WTC11 (cell line): Measurements from ENCODE around the gene TGM2. TPM values are rescaled to one million over a fixed set of nuclear protein-coding genes. Genes with fewer than 3 reads are reported as not detected.

Experiments used
- ATAC-seq: fragments of 200-7000 bp; cut with Tn5 transposase; 2 replicates; pipeline ENCODE4 v1.10.0; 2021; ENCODE audit warnings: mild to moderate bottlenecking, moderate library complexity
- CTCF ChIA-PET: fragments of 300-600 bp; sonication (Branson Sonifier 250); formaldehyde crosslinking; loops from one replicate; lab custom pipeline; 2021; ENCODE audit warnings: antibody characterized with exemption; lab: Charles Lee
- POLR2A ChIA-PET: fragments of 350-600 bp; sonication (Branson Sonifier 250); formaldehyde crosslinking; loops from one replicate; lab custom pipeline; 2021; ENCODE audit warnings: antibody characterized with exemption; lab: Charles Lee
- DNase-seq: peaks from one replicate; pipeline ENCODE4 v3.0.0; 2021; ENCODE audit warnings: low spot score
- H3K27ac Mint-ChIP-seq: 2 replicates; pipeline ENCODE4 v1.8.0; 2021; ENCODE audit warnings: mixed read lengths
- H3K27me3 Mint-ChIP-seq: 2 replicates; pipeline ENCODE4 v1.8.0; 2021; ENCODE audit warnings: low read depth, mild to moderate bottlenecking, moderate library complexity, mixed read lengths
- H3K36me3 Mint-ChIP-seq: 2 replicates; pipeline ENCODE4 v1.8.0; 2021; ENCODE audit warnings: mixed read lengths
- H3K4me1 Mint-ChIP-seq: 2 replicates; pipeline ENCODE4 v1.8.0; 2022; ENCODE audit warnings: mixed read lengths
- H3K4me3 Mint-ChIP-seq: 2 replicates; pipeline ENCODE4 v1.8.0; 2021; ENCODE audit warnings: mild to moderate bottlenecking, moderate library complexity, mixed read lengths
- H3K9me3 Mint-ChIP-seq: 2 replicates; pipeline ENCODE4 v1.8.0; 2021; ENCODE audit warnings: mixed read lengths
- ESRRA ChIP-seq: sonication (generic); formaldehyde crosslinking; IDR thresholded peaks from 2 replicates; pipeline ENCODE4 v1.8.1; 2022; ENCODE audit warnings: mild to moderate bottlenecking, missing genetic modification reagents, borderline replicate concordance
- ETV6 ChIP-seq: sonication (generic); formaldehyde crosslinking; IDR thresholded peaks from 2 replicates; pipeline ENCODE4 v1.8.1; 2022; ENCODE audit warnings: mild to moderate bottlenecking, missing genetic modification reagents
- HMGA2 ChIP-seq: fragments of 250-450 bp; sonication (Bioruptor Pico); IDR thresholded peaks from 2 replicates; pipeline ENCODE4 v1.4.0; 2021; ENCODE audit warnings: mild to moderate bottlenecking, moderate library complexity
- JAZF1 ChIP-seq: fragments of 250-450 bp; sonication (Bioruptor Pico); IDR thresholded peaks from 2 replicates; pipeline ENCODE4 v1.9.0; 2021; ENCODE audit warnings: moderate library complexity, mild to moderate bottlenecking, inconsistent platforms
- MXD4 ChIP-seq: fragments of 250-450 bp; sonication (Bioruptor Pico); IDR thresholded peaks from 2 replicates; pipeline ENCODE4 v1.8.0; 2021; ENCODE audit warnings: mild to moderate bottlenecking, moderate library complexity, borderline replicate concordance
- PRRX2 ChIP-seq: fragments of 250-450 bp; sonication (Bioruptor Pico); IDR thresholded peaks from 2 replicates; pipeline ENCODE4 v1.8.0; 2021; ENCODE audit warnings: mild to moderate bottlenecking
- RORB ChIP-seq: fragments of 250-450 bp; sonication (Bioruptor Pico); IDR thresholded peaks from 2 replicates; pipeline ENCODE4 v1.9.0; 2021; ENCODE audit warnings: mild to moderate bottlenecking
- TEAD1 ChIP-seq: sonication (generic); formaldehyde crosslinking; IDR thresholded peaks from 2 replicates; pipeline ENCODE4 v1.8.0; 2022; ENCODE audit warnings: mild to moderate bottlenecking, missing genetic modification reagents
- TP53 ChIP-seq: sonication (generic); formaldehyde crosslinking; IDR thresholded peaks from 2 replicates; pipeline ENCODE4 v1.8.1; 2023; ENCODE audit warnings: mild to moderate bottlenecking, missing genetic modification reagents
- ZNF396 ChIP-seq: fragments of 250-450 bp; sonication (Bioruptor Pico); IDR thresholded peaks from 2 replicates; pipeline ENCODE4 v1.8.0; 2021; ENCODE audit warnings: mild to moderate bottlenecking, moderate library complexity, borderline replicate concordance
- total RNA-seq: library from RNA; stranded (reverse); gene quantifications from 3 replicates; pipeline ENCODE4 v1.2.3, GENCODE V29; 2021
- TF ChIP-seq, protein P1 (sequence below): sonication (generic); formaldehyde crosslinking; IDR thresholded peaks from 2 replicates; pipeline ENCODE4 v1.8.1; 2023; ENCODE audit warnings: mild to moderate bottlenecking, missing genetic modification reagents, moderate library complexity
- TF ChIP-seq, protein P2 (sequence below): sonication (generic); formaldehyde crosslinking; IDR thresholded peaks from 2 replicates; pipeline ENCODE4 v1.8.0; 2023; ENCODE audit warnings: missing genetic modification reagents, mild to moderate bottlenecking, borderline replicate concordance
- TF ChIP-seq, protein P3 (sequence below): fragments of 250-450 bp; sonication (Bioruptor Pico); IDR thresholded peaks from 2 replicates; pipeline ENCODE4 v1.9.0; 2021; ENCODE audit warnings: mild to moderate bottlenecking
- TF ChIP-seq, protein P4 (sequence below): sonication (generic); formaldehyde crosslinking; IDR thresholded peaks from 2 replicates; pipeline ENCODE4 v1.8.1; 2022; ENCODE audit warnings: low read depth, mild to moderate bottlenecking, moderate library complexity, missing genetic modification reagents, borderline replicate concordance
- TF ChIP-seq, protein P5 (sequence below): sonication (generic); formaldehyde crosslinking; conservative IDR thresholded peaks from 2 replicates; pipeline ENCODE4 v1.8.1; 2022; ENCODE audit warnings: mild to moderate bottlenecking, missing genetic modification reagents
- TF ChIP-seq, protein P6 (sequence below): sonication (generic); formaldehyde crosslinking; IDR thresholded peaks from 2 replicates; pipeline ENCODE4 v1.8.1; 2022; ENCODE audit warnings: missing genetic modification reagents, borderline replicate concordance
- TF ChIP-seq, protein P7 (sequence below): sonication (generic); formaldehyde crosslinking; IDR thresholded peaks from 2 replicates; pipeline ENCODE4 v1.8.1; 2023; ENCODE audit warnings: mild to moderate bottlenecking, missing genetic modification reagents, borderline replicate concordance
- TF ChIP-seq, protein P8 (sequence below): fragments of 250-450 bp; sonication (Bioruptor Pico); IDR thresholded peaks from 2 replicates; pipeline ENCODE4 v1.9.0; 2021; ENCODE audit warnings: mild to moderate bottlenecking, borderline replicate concordance

The TGM2 gene
- total RNA-seq, 1 experiment from 2014 or later, result 1.5 TPM

DNA sequence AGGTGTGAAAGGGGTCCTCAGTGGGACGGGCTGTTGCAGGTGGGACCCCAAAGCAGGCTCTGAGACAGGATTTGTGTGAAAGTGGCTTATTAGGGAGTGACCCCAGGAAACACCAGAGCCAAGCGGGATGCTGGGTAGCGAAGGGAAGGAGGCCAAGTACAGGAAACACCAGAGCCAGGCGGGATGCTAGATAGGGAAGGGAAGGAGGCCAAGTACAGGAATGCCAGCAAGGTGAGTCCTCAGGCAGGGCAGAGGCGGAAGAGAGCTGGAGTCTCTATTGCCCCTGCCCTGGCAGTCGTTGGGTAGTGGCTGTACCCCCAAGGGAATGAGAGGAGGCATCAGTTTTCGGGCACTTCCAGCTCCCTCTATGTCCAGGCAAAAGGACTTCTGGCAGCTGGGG is 30.5 kb upstream of the TGM2 start (continued):
- no peak for TF ChIP-seq HMGA2 (CRISPR knock-in tag)
- TF ChIP-seq, protein P1, sequence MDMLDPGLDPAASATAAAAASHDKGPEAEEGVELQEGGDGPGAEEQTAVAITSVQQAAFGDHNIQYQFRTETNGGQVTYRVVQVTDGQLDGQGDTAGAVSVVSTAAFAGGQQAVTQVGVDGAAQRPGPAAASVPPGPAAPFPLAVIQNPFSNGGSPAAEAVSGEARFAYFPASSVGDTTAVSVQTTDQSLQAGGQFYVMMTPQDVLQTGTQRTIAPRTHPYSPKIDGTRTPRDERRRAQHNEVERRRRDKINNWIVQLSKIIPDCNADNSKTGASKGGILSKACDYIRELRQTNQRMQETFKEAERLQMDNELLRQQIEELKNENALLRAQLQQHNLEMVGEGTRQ (CRISPR knock-in tag), result no peak
- TF ChIP-seq, protein P2, sequence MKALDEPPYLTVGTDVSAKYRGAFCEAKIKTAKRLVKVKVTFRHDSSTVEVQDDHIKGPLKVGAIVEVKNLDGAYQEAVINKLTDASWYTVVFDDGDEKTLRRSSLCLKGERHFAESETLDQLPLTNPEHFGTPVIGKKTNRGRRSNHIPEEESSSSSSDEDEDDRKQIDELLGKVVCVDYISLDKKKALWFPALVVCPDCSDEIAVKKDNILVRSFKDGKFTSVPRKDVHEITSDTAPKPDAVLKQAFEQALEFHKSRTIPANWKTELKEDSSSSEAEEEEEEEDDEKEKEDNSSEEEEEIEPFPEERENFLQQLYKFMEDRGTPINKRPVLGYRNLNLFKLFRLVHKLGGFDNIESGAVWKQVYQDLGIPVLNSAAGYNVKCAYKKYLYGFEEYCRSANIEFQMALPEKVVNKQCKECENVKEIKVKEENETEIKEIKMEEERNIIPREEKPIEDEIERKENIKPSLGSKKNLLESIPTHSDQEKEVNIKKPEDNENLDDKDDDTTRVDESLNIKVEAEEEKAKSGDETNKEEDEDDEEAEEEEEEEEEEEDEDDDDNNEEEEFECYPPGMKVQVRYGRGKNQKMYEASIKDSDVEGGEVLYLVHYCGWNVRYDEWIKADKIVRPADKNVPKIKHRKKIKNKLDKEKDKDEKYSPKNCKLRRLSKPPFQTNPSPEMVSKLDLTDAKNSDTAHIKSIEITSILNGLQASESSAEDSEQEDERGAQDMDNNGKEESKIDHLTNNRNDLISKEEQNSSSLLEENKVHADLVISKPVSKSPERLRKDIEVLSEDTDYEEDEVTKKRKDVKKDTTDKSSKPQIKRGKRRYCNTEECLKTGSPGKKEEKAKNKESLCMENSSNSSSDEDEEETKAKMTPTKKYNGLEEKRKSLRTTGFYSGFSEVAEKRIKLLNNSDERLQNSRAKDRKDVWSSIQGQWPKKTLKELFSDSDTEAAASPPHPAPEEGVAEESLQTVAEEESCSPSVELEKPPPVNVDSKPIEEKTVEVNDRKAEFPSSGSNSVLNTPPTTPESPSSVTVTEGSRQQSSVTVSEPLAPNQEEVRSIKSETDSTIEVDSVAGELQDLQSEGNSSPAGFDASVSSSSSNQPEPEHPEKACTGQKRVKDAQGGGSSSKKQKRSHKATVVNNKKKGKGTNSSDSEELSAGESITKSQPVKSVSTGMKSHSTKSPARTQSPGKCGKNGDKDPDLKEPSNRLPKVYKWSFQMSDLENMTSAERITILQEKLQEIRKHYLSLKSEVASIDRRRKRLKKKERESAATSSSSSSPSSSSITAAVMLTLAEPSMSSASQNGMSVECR (CRISPR knock-in tag), result no peak
- TF ChIP-seq ZNF396 (CRISPR knock-in tag), result no peak

DNA sequence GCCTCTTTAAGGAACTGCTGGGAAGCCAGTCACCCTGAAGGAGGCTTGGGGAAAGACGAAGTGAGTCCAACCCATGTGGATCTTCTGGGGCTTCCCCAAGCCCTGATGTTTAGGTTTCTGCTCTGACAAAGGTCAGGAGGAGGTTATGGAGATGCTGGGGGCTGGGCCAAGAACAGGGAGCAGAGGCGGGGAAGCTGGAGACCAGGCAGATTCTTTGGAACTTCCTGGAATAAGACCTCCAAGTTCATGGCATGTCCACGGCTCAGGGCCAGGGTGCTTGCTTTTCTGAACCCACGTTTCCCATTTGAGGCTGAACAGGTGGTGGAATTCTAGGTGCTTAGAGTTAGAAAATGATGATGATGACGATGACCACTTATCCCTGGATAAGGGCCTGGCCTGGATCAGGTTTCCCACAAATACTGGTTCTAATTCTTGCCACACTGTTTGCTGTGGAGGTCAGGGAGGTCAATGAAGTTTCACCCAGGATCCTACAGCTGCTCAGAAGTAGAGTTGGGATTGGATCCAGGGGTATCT is 30.0 kb upstream of the TGM2 start:
- ChIA-PET POLR2A (no interaction called here), CTCF (interaction anchor here (1.0 to 1.7 kb wide), 2 partner anchors 8 to 122 kb away, joined by 5 to 6 read pairs; no protein-coding TSS in a partner anchor)
- H3K9me3 Mint-ChIP-seq, result peaks cover 10% of the 10 kb centered on the region
- peaks cover 14% of the 10 kb centered on the region for H3K4me1 Mint-ChIP-seq
- no peak overlapping the region for H3K27ac Mint-ChIP-seq
- H3K27me3 Mint-ChIP-seq, result no peaks in the 10 kb centered on the region; the same call in 1 of the 2 replicates
- ATAC-seq, result no peak
- no peak for DNase-seq
- H3K36me3 Mint-ChIP-seq, result peaks cover 6% of the 10 kb centered on the region
- H3K4me3 Mint-ChIP-seq, result no peak overlapping the region
- TF ChIP-seq MXD4 (CRISPR knock-in tag) (no peak), PRRX2 (CRISPR knock-in tag) (no peak), TP53 (CRISPR knock-in tag) (no peak), ESRRA (CRISPR knock-in tag) (no peak), ETV6 (no peak), TEAD1 (CRISPR knock-in tag) (no peak), JAZF1 (CRISPR knock-in tag) (no peak), RORB (no peak)
- TF ChIP-seq, protein P3, sequence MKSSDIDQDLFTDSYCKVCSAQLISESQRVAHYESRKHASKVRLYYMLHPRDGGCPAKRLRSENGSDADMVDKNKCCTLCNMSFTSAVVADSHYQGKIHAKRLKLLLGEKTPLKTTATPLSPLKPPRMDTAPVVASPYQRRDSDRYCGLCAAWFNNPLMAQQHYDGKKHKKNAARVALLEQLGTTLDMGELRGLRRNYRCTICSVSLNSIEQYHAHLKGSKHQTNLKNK, result no peak
- TF ChIP-seq, protein P4, sequence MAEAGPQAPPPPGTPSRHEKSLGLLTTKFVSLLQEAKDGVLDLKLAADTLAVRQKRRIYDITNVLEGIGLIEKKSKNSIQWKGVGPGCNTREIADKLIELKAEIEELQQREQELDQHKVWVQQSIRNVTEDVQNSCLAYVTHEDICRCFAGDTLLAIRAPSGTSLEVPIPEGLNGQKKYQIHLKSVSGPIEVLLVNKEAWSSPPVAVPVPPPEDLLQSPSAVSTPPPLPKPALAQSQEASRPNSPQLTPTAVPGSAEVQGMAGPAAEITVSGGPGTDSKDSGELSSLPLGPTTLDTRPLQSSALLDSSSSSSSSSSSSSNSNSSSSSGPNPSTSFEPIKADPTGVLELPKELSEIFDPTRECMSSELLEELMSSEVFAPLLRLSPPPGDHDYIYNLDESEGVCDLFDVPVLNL (CRISPR knock-in tag), result no peak
- TF ChIP-seq, protein P5, sequence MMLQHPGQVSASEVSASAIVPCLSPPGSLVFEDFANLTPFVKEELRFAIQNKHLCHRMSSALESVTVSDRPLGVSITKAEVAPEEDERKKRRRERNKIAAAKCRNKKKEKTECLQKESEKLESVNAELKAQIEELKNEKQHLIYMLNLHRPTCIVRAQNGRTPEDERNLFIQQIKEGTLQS (CRISPR knock-in tag), result no peak
- TF ChIP-seq, protein P6, sequence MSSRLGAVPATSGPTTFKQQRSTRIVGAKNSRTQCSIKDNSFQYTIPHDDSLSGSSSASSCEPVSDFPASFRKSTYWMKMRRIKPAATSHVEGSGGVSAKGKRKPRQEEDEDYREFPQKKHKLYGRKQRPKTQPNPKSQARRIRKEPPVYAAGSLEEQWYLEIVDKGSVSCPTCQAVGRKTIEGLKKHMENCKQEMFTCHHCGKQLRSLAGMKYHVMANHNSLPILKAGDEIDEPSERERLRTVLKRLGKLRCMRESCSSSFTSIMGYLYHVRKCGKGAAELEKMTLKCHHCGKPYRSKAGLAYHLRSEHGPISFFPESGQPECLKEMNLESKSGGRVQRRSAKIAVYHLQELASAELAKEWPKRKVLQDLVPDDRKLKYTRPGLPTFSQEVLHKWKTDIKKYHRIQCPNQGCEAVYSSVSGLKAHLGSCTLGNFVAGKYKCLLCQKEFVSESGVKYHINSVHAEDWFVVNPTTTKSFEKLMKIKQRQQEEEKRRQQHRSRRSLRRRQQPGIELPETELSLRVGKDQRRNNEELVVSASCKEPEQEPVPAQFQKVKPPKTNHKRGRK (CRISPR knock-in tag), result no peak
- TF ChIP-seq, protein P7, sequence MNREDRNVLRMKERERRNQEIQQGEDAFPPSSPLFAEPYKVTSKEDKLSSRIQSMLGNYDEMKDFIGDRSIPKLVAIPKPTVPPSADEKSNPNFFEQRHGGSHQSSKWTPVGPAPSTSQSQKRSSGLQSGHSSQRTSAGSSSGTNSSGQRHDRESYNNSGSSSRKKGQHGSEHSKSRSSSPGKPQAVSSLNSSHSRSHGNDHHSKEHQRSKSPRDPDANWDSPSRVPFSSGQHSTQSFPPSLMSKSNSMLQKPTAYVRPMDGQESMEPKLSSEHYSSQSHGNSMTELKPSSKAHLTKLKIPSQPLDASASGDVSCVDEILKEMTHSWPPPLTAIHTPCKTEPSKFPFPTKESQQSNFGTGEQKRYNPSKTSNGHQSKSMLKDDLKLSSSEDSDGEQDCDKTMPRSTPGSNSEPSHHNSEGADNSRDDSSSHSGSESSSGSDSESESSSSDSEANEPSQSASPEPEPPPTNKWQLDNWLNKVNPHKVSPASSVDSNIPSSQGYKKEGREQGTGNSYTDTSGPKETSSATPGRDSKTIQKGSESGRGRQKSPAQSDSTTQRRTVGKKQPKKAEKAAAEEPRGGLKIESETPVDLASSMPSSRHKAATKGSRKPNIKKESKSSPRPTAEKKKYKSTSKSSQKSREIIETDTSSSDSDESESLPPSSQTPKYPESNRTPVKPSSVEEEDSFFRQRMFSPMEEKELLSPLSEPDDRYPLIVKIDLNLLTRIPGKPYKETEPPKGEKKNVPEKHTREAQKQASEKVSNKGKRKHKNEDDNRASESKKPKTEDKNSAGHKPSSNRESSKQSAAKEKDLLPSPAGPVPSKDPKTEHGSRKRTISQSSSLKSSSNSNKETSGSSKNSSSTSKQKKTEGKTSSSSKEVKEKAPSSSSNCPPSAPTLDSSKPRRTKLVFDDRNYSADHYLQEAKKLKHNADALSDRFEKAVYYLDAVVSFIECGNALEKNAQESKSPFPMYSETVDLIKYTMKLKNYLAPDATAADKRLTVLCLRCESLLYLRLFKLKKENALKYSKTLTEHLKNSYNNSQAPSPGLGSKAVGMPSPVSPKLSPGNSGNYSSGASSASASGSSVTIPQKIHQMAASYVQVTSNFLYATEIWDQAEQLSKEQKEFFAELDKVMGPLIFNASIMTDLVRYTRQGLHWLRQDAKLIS, result no peak
- TF ChIP-seq, protein P8, sequence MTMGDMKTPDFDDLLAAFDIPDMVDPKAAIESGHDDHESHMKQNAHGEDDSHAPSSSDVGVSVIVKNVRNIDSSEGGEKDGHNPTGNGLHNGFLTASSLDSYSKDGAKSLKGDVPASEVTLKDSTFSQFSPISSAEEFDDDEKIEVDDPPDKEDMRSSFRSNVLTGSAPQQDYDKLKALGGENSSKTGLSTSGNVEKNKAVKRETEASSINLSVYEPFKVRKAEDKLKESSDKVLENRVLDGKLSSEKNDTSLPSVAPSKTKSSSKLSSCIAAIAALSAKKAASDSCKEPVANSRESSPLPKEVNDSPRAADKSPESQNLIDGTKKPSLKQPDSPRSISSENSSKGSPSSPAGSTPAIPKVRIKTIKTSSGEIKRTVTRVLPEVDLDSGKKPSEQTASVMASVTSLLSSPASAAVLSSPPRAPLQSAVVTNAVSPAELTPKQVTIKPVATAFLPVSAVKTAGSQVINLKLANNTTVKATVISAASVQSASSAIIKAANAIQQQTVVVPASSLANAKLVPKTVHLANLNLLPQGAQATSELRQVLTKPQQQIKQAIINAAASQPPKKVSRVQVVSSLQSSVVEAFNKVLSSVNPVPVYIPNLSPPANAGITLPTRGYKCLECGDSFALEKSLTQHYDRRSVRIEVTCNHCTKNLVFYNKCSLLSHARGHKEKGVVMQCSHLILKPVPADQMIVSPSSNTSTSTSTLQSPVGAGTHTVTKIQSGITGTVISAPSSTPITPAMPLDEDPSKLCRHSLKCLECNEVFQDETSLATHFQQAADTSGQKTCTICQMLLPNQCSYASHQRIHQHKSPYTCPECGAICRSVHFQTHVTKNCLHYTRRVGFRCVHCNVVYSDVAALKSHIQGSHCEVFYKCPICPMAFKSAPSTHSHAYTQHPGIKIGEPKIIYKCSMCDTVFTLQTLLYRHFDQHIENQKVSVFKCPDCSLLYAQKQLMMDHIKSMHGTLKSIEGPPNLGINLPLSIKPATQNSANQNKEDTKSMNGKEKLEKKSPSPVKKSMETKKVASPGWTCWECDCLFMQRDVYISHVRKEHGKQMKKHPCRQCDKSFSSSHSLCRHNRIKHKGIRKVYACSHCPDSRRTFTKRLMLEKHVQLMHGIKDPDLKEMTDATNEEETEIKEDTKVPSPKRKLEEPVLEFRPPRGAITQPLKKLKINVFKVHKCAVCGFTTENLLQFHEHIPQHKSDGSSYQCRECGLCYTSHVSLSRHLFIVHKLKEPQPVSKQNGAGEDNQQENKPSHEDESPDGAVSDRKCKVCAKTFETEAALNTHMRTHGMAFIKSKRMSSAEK (CRISPR knock-in tag), result no peak
